Measurements from ENCODE around the gene XYLT1.
A peak's percentile ranks its signal among the peaks of the same experiment; 100 is the strongest.

The XYLT1 gene

DNA sequence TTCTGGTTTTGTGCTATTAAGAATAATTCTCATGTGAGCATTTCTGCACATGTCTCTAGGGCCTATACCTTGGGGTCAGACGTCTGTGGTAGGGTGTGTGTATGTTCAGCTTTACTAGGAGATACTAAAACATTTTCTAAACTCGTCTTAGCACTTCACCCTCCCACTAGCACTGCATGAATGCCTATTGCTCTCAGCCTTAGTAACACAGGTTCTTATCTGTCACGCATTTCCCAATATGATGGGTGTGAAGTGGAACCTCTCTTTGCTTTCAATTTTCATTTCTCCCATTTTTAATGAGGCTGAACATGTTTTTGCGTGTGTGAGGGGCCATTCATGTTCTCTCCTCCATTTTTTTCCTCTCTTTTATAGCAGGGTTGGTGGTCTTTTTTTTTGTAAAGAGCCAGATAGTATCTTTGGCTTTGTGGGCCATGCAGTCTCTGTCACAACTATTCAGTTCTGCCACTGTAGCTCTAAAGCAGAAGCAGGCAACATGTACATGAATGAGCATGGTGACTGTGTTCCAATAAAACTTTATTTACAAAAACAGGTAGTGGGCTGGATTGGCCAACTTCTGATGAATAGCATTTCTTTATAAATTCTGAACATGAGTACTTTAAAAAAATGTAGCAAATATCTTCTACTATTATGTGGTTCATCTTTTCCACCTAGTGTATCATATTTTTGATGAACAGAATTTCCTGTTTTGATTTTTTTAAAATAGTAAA, 354.0 kb downstream of the XYLT1 start:
- DNase-seq (ENCODE audit: low read depth, low spot score): no peak

DNA sequence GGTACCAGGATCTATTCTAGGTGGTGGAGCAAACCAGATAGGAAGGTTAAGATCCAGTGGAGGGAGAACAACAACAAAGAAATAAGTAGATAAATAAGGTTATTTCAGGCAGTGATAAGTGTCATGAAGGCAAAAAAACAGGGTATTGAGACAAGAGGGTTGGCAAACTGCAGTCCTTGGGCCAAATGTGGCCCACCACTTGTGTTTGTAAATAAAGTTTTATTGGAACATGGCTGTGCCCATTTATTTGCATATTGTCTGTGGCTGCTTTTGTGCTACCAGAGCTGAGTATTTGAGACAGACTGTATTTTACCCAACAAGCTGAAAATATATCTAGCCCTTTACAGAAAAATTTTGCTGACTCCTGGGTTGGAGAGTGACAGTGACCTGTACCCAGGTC, 361.3 kb downstream of the XYLT1 start:
- DNase-seq (ENCODE audit: low read depth, low spot score): no peak

DNA sequence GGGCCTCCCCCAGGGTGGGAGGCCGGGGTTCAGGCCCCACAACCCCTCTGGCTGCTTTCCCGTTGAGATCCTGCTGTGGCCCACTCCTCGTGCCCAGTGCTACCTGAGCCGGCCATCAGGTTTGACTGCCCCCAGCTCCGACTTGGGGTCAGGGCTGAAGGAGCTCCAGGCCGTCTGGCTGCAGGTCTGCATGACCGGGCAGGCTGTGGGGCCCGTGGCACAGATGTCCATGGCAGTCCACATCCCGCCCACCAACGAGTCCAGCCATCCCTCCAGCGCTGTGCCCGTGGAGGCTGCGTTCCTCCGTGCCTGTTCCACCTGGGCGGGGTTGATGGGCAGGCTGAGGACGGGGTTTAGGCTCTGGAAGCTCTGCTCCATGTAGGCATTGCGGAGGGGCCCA, 362.2 kb downstream of the XYLT1 start:
- no peak for DNase-seq (ENCODE audit: low read depth, low spot score)

DNA sequence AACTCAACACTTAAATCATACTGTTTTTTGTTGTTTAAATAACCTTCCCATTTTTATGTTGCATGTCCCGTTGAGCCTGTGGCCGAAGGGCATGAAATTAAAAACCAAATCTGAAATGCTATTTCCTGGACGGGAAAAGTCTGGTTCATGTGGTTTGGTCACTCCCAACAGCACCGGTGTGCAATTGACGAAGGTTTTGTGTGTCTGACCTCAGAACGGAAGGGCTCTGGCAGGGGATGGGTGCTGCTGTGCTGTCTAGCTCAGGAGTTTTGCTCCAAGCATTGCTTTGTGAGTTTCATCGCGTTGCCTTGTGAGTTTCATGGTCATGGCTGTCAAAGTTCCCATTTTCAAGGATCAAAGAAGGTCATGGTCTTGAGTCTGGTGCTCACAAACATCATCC, 363.3 kb downstream of the XYLT1 start:
- no peak for DNase-seq (ENCODE audit: low read depth, low spot score)

DNA sequence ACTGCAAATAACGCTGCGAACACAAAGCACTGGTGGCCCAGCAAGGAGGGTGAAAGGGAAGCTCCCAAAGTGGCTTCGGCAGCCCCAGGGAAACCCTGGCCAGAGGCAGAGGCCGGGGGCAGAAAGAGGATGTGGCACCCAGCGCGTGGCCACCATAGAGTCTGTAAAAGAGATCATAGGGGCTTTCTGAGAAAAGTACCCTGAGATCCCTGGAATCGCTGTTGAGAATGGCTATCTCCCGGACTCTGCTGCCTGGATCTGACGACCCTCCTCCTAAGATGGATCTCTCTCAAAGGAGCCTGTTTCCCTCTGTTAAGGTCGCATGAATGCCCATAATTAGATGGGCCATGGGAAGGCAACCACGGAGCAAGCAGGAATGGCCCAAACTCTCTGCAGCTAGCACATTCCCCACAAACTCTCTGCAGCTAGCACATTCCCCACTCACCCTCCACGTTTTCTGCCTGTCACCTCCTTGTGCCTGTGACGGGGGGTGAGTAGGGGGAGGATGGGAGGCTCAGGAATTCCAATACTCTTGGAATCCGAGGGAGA, 364.4 kb downstream of the XYLT1 start:
- no peak for DNase-seq (ENCODE audit: low read depth, low spot score)

DNA sequence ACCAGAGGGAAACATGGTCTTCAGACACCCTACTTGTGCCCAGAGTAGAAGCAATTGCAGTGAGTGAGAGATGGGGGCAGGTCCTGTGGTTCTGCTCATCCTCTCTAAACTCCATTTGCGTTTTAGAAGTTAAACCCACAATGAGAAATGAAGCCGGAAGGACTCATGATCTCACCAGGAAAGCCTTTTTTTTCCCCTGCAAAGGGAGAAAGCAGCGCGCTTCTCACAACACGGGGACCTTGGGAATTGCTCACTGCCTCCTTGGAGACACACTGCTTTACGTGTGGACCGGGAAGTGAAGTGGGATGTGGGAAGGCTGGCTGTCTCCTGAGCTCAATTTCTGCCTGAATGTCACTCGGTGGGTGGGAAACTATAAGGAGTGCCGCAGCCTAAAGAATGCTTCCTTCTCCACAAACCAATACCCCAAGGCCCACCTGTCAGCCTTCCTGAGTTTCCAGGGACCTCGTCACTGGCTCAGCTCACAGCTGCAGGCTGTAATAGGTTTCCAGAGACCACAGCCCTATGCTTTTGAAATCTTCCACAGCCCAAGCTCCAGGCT, 365.4 kb downstream of the XYLT1 start:
- no peak for DNase-seq (ENCODE audit: low read depth, low spot score)

DNA sequence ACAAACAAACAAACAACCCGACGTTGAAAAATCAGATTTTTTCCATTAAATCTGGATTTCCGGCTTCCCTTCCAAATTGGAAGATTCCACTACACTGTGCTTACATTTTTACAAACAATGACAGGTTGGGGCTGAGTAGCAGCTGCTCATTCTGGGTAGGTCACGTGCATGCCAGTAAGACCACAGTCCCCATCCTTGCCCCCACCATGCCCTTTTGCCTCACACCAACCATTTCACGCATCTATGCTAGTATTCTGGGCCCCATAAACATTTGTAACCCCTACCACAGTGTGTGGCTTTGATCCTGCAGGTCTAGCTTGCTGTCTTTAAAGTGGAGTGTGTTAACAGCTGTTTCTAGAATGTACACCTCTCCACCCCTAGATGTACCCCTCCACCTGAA, 366.1 kb downstream of the XYLT1 start:
- DNase-seq (ENCODE audit: low read depth, low spot score): no peak

DNA sequence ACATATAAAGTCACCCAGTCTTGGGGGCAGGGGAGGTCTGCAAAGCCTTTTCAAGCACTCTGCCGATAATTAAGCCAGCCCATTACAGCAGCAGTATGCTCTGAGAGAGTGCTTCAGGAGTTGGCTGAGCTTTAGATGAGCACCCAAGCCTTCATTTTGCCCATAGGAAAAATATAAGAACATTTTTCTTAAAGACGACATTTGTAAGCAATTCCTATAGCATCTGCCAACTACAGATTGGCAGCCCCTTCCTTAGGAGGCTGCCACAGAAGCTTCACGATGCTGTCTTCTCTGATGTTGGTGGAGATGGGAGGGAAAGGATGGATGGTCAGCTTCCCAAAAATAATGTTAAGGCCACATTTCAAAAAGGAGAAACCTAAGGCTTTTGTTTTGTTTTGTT, 367.5 kb downstream of the XYLT1 start:
- DNase-seq (ENCODE audit: low read depth, low spot score): no peak

DNA sequence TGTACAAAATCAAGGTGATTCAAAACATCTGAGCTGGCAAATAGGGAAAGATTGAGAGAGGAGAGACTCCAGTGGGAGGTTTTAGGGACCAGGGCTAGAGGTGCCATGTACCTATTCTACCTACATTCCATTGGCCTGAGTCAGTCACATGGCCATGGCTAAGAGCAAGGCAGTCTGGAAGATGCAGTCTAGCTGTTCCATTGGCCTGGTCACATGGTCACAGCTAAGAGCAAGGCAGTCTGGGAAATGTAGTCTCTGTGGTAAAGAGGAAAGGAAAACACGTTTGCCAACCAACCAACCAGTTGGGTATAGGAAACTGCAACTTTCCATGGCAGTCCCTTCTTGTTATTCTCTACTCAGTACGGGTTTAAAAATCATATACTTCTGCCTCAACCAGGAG, 369.1 kb downstream of the XYLT1 start:
- no peak for DNase-seq (ENCODE audit: low read depth, low spot score)

DNA sequence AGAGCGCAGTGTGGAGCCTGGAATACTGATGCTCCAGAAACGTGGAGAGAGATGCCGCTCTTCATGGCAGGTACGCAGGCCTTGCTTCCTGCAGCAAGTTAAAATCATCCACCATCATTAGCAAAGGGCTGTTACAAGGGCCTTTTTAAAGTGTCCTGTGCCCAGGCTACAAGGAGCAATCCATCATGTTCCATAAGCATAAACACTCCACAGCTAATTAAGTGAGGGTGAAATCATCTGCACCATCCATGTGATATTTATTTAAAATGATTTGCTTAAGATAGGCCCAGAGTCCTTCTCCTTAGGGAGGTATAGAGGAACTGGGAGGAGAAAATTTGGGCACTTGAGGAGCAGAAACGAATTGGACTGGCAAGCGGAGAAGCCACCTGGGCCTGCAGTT, 372.1 kb downstream of the XYLT1 start:
- no peak for DNase-seq (ENCODE audit: low read depth, low spot score)

DNA sequence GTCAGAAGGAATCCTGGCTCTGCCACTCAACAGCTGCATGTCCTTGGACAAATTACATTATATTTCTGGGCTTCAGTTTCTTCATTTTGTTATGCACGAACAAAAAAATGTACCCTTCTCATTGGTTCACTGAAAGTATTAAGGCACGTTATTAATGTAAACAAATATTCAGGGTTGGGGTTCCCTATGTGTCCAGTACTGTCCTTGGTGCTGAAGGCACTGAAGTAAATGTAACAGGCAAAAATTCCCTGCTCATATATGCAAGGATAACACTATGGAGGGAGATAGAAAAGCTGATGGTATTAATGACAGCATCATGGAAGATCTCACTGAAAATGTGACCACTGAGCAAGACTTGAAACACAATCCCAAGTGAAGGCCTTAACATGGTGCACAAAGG, 386.6 kb downstream of the XYLT1 start:
- DNase-seq (ENCODE audit: low read depth, low spot score): no peak

DNA sequence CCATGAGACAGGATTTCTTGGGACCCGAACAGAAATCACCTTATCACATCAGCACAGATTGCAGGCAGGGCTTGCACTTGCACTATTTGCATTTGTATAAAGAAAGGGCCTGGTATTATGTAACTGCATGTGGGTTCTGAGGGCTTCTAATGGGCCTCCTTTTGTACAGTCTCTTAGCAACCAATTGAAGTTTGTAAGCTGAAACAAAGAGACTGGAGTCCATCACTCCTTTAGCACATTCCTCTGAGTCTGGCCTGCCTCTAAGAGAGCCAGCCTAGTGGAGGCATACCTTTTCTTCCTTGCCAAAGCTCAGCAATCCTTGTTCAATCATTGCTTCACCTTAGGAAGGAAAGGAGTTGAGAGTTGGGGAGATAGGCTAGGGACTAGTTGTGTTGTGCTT, 387.1 kb downstream of the XYLT1 start:
- no peak for DNase-seq (ENCODE audit: low read depth, low spot score)

DNA sequence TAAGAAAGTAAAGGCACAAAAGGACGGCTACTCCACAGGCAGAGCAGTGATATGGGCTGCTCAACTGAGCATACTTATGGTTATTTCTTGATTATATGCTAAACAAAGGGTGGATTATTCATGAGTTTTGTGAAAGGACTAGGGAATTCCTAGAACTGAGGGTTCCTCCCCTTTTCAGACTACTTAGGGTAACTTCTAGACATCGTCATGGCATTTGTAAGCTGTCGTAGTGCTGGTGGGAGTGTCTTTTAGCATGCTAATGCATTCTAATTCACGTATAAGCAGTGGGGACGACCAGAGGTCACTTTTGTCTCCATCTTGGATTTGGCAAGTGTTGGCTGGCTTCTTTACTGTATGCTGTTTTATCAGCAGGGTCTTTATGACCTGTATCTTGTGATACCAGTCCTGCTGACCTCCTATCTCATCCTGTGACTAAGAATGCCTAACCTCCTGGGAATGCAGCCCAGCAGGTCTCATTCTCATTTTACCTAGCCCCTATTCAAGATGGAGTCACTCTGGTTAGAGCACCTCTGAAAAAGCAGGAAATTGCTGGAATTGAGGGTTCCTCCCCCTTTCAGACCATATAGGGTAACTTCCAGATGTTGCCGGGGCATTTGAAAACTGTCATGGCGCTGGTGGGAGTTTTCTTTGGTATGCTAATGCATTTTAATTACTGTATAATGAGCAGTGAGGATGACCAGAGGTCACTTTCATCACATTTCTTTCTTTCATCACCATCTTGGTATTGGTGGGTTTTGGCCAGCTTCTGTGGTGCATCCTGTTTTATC, 388.5 kb downstream of the XYLT1 start:
- no peak for DNase-seq (ENCODE audit: low read depth, low spot score)

DNA sequence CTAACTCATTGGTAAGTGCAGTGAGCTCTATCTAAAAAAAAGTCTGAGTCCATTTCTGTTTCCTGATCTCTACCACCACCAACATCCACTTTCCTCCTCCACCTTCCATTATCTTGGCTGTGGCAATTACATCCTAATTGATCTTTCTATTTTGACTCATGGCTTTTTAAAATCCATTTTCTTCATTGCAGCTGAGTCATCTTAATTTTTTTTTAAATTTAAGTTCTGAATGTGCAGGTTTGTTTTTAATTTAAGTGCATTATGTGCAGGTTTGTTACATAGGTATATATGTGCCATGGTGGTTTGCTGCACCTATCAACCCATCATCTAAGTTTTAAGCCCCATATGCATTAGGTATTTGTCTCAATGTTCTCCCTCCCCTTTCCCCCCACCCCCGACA, 390.7 kb downstream of the XYLT1 start:
- no peak for DNase-seq (ENCODE audit: low read depth, low spot score)

DNA sequence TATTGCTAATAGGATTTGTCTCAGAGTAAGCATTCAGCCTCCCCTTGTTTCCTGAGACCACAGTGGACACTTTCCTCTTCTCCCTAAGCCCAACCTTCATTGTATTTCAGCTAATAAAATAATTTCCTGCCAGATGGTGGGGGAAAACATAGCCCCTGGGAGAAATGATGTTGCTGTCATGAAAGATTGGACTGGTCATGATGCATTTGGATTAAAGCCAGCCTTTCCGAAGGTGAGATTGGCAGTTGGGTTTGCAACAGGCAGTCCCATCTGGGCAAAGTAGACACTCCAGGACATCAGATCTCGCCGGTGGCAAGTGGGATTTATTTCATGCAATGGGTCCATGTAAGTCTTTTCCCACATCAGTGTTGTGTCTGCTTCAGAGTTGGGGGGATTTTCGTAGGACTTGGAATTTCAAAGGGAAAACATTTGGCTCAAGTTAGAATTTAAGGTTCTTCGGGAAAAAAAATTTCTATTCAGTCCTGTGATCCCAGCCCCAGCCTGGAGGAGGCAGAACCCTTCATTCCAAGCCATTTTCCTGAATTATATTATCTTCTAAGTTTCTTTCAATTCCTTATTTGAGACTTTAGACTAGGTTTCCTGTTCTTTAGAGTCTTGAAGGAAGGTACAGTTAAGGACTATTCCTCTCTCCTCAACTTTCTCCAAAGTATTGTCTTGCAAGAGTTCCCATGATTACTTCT, 391.7 kb downstream of the XYLT1 start:
- no peak for DNase-seq (ENCODE audit: low read depth, low spot score)

DNA sequence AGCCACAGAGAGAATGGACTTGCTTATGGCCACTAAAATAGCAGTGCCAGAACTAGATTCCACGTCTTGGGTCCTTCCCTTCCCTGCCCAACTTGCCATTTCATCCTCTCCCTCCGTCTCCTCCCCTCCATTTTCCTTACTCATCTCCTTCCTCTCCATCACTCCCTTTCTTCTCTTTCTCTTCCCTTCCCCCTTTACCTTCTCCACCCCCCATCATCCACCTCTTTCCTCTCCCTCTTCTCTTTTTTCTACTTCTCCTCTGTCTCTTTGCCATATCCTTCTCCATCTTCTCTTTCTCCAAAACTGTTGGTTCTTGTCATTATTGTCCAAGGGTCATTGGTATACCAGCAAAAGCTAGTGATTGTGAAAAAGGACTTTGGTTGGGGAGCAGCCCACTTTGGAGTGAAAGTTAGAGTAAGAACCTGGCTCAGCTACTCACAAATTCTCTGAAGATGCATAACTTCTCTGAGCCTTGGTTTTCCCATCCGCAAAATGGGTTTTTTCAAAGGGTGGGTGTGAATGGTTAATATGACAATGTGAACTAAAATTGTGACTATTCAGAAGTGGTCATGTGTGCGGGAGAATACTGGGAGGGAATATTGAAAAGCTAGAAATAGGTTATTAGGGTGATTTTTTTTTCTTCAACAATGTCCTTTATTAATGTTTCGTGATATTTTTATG, 393.8 kb downstream of the XYLT1 start:
- DNase-seq (ENCODE audit: low read depth, low spot score): no peak

DNA sequence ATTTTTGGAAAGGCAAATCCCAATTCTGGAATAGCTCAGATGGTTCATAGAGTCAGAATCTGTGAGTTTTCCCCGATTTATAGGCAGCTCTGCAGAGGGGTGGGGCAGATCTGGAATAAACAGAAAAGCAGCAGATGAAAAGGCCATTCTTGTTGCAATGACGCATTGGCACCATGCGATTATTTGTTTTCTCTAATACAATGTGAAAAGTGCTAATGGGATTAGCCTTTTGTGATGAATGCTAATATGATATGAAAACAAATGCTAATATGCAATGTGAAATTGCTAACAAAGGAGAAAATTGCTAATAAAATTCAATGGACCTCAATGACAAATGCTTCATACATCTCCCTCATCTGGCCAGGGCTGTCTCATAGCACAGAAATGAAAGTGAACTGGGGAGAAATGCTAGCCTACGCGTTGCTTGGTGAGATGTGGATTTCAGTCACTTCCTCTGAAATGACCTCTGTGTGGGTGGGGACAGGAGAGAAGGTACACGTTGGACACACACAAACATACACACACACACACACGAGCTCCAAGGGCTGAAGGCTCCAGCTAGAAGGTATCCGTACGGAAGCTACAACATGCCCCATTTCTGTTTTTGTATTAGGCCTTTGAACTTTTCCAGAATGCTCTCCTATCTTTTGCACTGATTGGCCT, 394.5 kb downstream of the XYLT1 start:
- DNase-seq (ENCODE audit: low read depth, low spot score): no peak

DNA sequence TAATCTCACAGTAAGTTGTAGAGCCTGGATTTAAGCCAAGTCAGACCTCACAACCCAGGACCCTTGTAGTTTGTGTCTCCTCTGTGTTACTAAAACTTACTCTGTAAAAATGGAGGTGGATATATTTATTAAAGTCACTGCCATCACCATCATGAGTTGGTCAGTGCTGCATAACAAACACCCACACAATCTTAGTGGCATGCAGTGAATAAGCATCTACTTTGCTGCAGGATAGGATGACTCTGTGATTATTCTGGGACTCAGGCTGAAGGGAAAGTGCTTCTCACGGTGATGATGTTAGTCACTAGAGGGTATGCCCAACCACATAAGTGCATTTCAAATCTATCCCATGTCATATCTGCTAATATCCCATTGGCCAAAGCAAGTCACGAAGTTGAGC, 398.7 kb downstream of the XYLT1 start:
- no peak for DNase-seq (ENCODE audit: low read depth, low spot score)

DNA sequence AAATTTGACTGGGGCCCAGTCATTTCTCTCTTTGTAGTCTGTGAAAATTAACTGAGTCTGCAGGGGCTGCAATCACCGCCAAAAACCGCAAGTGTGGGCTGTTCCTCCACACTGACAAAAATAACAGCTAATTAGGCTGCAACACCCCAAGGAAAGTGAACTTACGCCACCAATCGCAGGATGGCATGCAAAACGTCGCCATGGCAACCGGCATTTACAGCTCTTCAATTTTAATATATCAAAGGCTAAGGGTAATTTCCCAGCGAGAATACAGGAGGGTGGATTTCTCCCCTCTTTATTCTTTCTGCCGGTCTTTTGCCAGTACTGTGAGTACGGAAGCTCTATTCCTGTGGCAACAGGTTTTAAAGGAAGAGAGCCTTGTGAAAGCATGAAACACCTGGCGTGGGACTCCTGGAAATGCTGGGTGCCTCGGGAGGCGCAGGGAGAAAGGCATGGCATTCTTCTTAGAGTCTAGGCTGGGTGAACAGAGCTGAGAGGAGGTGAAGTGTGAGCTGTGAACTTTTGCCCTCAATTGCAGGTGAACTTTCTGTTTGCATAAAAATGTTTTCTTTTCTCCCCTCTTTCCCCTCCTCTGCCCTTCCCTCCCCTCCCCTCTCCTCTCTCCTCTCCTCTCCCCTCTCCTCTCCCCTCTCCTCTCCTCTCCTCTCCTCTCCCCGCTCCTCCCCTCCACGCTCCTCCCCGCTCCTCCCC, 399.7 kb downstream of the XYLT1 start:
- DNase-seq (ENCODE audit: low read depth, low spot score): peak; percentile 74

DNA sequence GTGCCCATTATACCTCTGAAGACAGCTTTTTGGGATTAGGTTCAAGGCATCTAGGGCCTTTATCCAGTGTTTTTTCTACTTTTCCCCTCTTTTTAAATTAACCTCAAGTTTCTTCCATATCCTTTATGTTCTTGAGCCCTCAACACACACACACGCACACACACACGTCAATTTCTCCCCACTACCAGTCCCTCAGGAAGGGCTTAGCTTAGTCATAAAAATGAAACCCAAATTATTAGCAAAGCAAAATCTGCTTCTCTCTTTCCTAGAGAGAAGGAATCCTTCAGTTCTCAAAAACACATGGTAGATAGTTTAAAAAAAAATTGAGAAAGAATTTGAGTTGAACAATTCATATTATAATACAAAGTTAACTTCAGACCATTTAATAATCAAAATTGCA, 401.1 kb downstream of the XYLT1 start:
- no peak for DNase-seq (ENCODE audit: low read depth, low spot score)
